Esophagus mucosa (tissue), 1 donor: ENCODE results near the gene SLC16A10. TPM values are rescaled to one million over a fixed set of nuclear protein-coding genes. Genes with fewer than 3 reads are reported as not detected.
A peak's percentile ranks its signal among the peaks of the same experiment; 100 is the strongest.
"Not testable (repeated sequence)": the region's sequence is repeated elsewhere in the genome, so short reads cannot be mapped to it uniquely, and the experiment has no call there.

Experiments used
- ATAC-seq: fragments of 200-7000 bp; cut with Tn5 transposase; one replicate; pipeline ENCODE4 v1.9.1; 2020
- total RNA-seq: library from RNA; stranded (reverse); gene quantifications from one replicate; pipeline ENCODE4 v1.2.4, GENCODE V29; 2023
- donor health status: DM: yes; HTN: yes; CAD: no.

SLC16A10 gene
- total RNA-seq, 1 donor from 2014 or later: 0.24 TPM

- not testable (repeated sequence) for ATAC-seq
These were observed 45.4 kb downstream of the SLC16A10 start for GRCh38 chr6:111132669-111133068.

GRCh38 chr6:111134236-111134869, 47.0 kb downstream of the SLC16A10 start:
- ATAC-seq: not testable (repeated sequence)

GRCh38 chr6:111137489-111138093, 50.3 kb downstream of the SLC16A10 start:
- ATAC-seq: not testable (repeated sequence)

- ATAC-seq: no peak
These were observed 60.1 kb downstream of the SLC16A10 start for GRCh38 chr6:111147440-111147839.

GRCh38 chr6:111148110-111148509, 60.8 kb downstream of the SLC16A10 start:
- no peak for ATAC-seq

GRCh38 chr6:111150577-111150976, 63.3 kb downstream of the SLC16A10 start:
- ATAC-seq: peak; percentile 61

- ATAC-seq: no peak
These were observed 67.7 kb downstream of the SLC16A10 start for GRCh38 chr6:111154981-111155380.

GRCh38 chr6:111157412-111157811, 70.1 kb downstream of the SLC16A10 start:
- no peak for ATAC-seq

GRCh38 chr6:111159633-111160032, 72.3 kb downstream of the SLC16A10 start:
- no peak for ATAC-seq

- ATAC-seq: no peak
These were observed 74.3 kb downstream of the SLC16A10 start for GRCh38 chr6:111161650-111162049.

- no peak for ATAC-seq
These were observed 75.2 kb downstream of the SLC16A10 start for GRCh38 chr6:111162504-111162903.

- ATAC-seq: no peak
These were observed 84.5 kb downstream of the SLC16A10 start for GRCh38 chr6:111171577-111172400.

- ATAC-seq: no peak
These were observed 85.3 kb downstream of the SLC16A10 start for GRCh38 chr6:111172563-111172962.

- ATAC-seq: no peak
These were observed 86.0 kb downstream of the SLC16A10 start for GRCh38 chr6:111173341-111173740.

GRCh38 chr6:111173946-111174345, 86.6 kb downstream of the SLC16A10 start:
- ATAC-seq: no peak

- ATAC-seq: no peak
These were observed 87.8 kb downstream of the SLC16A10 start for GRCh38 chr6:111175109-111175508.

GRCh38 chr6:111176038-111176759, 88.9 kb downstream of the SLC16A10 start:
- no peak for ATAC-seq

GRCh38 chr6:111176760-111177099, 89.4 kb downstream of the SLC16A10 start:
- no peak for ATAC-seq

GRCh38 chr6:111177131-111177530, 89.8 kb downstream of the SLC16A10 start:
- ATAC-seq: no peak

- no peak for ATAC-seq
These were observed 96.6 kb downstream of the SLC16A10 start for GRCh38 chr6:111183702-111184517.

- ATAC-seq: no peak
These were observed 97.7 kb downstream of the SLC16A10 start for GRCh38 chr6:111184827-111185532.
